K562 (cell line): ENCODE data around the gene TNIK. TPM values are rescaled to one million over a fixed set of nuclear protein-coding genes. Genes with fewer than 3 reads are reported as not detected.

Experiments
- ATAC-seq: fragments of 200-7000 bp; cut with Tn5 transposase; 3 replicates; pipeline ENCODE4 v1.9.1; 2020; ENCODE audit warnings: moderate library complexity
- BruUV-seq: library from RNA; stranded (reverse); fragments of 400-500 nt; replicated peaks from 2 replicates; lab custom pipeline; 2021; lab: Mats Ljungman, UMichigan
- CTCF ChIA-PET: fragments of 300-600 bp; formaldehyde crosslinking; extraction: SDS; loops from one replicate; lab custom pipeline; 2021; ENCODE audit warnings: low intra/inter-chr PET ratio; lab: Yijun Ruan, JAX
- POLR2A ChIA-PET: fragments of 300-600, 350-650 bp; sonication (Branson Sonifier 250); formaldehyde crosslinking; extraction: SDS; loops from one replicate; lab custom pipeline; 2021; ENCODE audit warnings: antibody characterized with exemption, inconsistent platforms; lab: Yijun Ruan, JAX
- DNase-seq, 4 experiments: peaks; one replicate each; pipeline versions ENCODE4 v3.0.0 to v3.0.0-alpha.2; 2011 to 2018; ENCODE audit warnings: low spot score in 3 of 4, mixed read lengths in 3 of 4; ENCODE audit errors: extremely low read depth in 1 of 4
- FAIRE-seq: peaks from 2 replicates; lab custom pipeline; 2011; peaks lifted over from hg19 to GRCh38; lab: Jason Lieb, UNC
- H2AFZ ChIP-seq: 2 replicates; pipeline ENCODE4 v1.6.0; 2011; ENCODE audit warnings: low read depth, low read length, control low read depth, inconsistent platforms
- H3K27ac ChIP-seq: fragments of 200-600 bp; 3 replicates; pipeline ENCODE4 v1.8.0; 2011; ENCODE audit warnings: low read depth, mild to moderate bottlenecking, control low read depth, inconsistent platforms, low read length, moderate library complexity, mixed read lengths; ENCODE audit errors: extremely low read depth
- H3K27me3 ChIP-seq, 2 experiments: fragments of 300-600 bp in 1 of 2; 2 replicates in 1 of 2; 3 replicates in 1 of 2; pipeline versions ENCODE4 v1.6.0 to v1.8.0; 2011; ENCODE audit warnings: inconsistent platforms in 2 of 2, low read length in 2 of 2, mild to moderate bottlenecking in 1 of 2, mixed read lengths in 1 of 2, moderate library complexity in 1 of 2; ENCODE audit not compliant: control insufficient read depth in 2 of 2, insufficient read depth in 2 of 2
- H3K36me3 ChIP-seq: fragments of 300-600 bp; 3 replicates; pipeline ENCODE4 v1.8.0; 2011; ENCODE audit warnings: mild to moderate bottlenecking, low read length, inconsistent platforms; ENCODE audit not compliant: control insufficient read depth, insufficient read depth
- H3K4me1 ChIP-seq, 2 experiments: fragments of 200-600 bp in 1 of 2; replicated peaks in 1 of 2; 2 replicates in 1 of 2; 3 replicates in 1 of 2; pipeline versions ENCODE4 v1.5.1 to v1.8.0; 2011; ENCODE audit warnings: inconsistent platforms in 2 of 2, low read length in 2 of 2, mild to moderate bottlenecking in 1 of 2, mixed read lengths in 1 of 2, moderate library complexity in 1 of 2; ENCODE audit not compliant: control insufficient read depth in 2 of 2, insufficient read depth in 2 of 2
- H3K4me2 ChIP-seq: 2 replicates; pipeline ENCODE4 v1.6.1; 2011; ENCODE audit warnings: low read length, control low read depth, inconsistent platforms, mixed read lengths; ENCODE audit not compliant: insufficient read depth
- H3K4me3 ChIP-seq: fragments of 200-600 bp; sonication (generic), shearing (Covaris generic); 2 replicates; pipeline ENCODE4 v1.5.1; 2016; ENCODE audit warnings: control low read depth, inconsistent platforms
- H3K79me2 ChIP-seq: fragments of 200-600 bp; 3 replicates; pipeline ENCODE4 v1.8.0; 2011; ENCODE audit warnings: low read length, inconsistent platforms; ENCODE audit not compliant: control insufficient read depth, insufficient read depth
- H3K9ac ChIP-seq, 2 experiments: 2 replicates each; pipeline versions ENCODE4 v1.6.0 to v1.6.1; 2011; ENCODE audit warnings: low read depth in 2 of 2, low read length in 2 of 2, control low read depth in 1 of 2, inconsistent platforms in 1 of 2, mild to moderate bottlenecking in 1 of 2, mixed read lengths in 1 of 2; ENCODE audit not compliant: insufficient read depth in 1 of 2
- H3K9me1 ChIP-seq: one replicate; pipeline ENCODE4 v1.6.0; 2011; ENCODE audit warnings: inconsistent platforms, mild to moderate bottlenecking, low read length, moderate library complexity; ENCODE audit not compliant: control insufficient read depth, insufficient read depth
- H3K9me3 ChIP-seq: replicated peaks from 2 replicates; pipeline ENCODE4 v1.5.1; 2011; ENCODE audit warnings: low read depth, low read length, inconsistent platforms; ENCODE audit not compliant: control insufficient read depth, insufficient read depth
- H4K20me1 ChIP-seq: replicated peaks from 2 replicates; pipeline ENCODE4 v1.6.1; 2011; ENCODE audit warnings: low read length, inconsistent platforms, mixed read lengths; ENCODE audit not compliant: control insufficient read depth, insufficient read depth
- ATF1 ChIP-seq, 2 experiments: fragments of 450-650 bp in 1 of 2; IDR thresholded peaks; 2 replicates each; pipeline ENCODE4 v1.6.1; 2016; ENCODE audit warnings: missing compliant biosample characterization in 1 of 2, missing genetic modification characterization in 1 of 2
- C11orf30 ChIP-seq: fragments of 450-650 bp; IDR thresholded peaks from 2 replicates; pipeline ENCODE4 v1.6.1; 2016; ENCODE audit warnings: low read depth, mild to moderate bottlenecking
- DPF2 ChIP-seq: fragments of 450-650 bp; IDR thresholded peaks from 2 replicates; pipeline ENCODE4 v1.6.1; 2016
- E2F6 ChIP-seq, 2 experiments: IDR thresholded peaks; 2 replicates each; pipeline ENCODE4 v1.6.1; 2011; ENCODE audit warnings: borderline replicate concordance in 1 of 2, control low read depth in 1 of 2, low read depth in 1 of 2, low read length in 1 of 2, mild to moderate bottlenecking in 1 of 2, mixed read lengths in 1 of 2, moderate library complexity in 1 of 2; ENCODE audit not compliant: insufficient read depth in 1 of 2, insufficient read length in 1 of 2, poor library complexity in 1 of 2, severe bottlenecking in 1 of 2; ENCODE audit errors: extremely low read depth in 1 of 2
- ERF ChIP-seq: fragments of 450-650 bp; formaldehyde crosslinking; IDR thresholded peaks from 2 replicates; pipeline ENCODE4 v1.4.0; 2020; ENCODE audit warnings: mild to moderate bottlenecking, mixed read lengths
- HCFC1 ChIP-seq: IDR thresholded peaks from 2 replicates; pipeline ENCODE4 v1.6.1; 2012; ENCODE audit warnings: low read depth, low read length, improper control_type of control experiment
- L3MBTL2 ChIP-seq: fragments of 450-650 bp; IDR thresholded peaks from 2 replicates; pipeline ENCODE4 v1.6.1; 2016; ENCODE audit warnings: mild to moderate bottlenecking, moderate library complexity
- MAFF ChIP-seq: IDR thresholded peaks from 2 replicates; pipeline ENCODE4 v1.6.1; 2012; ENCODE audit warnings: low read length, improper control_type of control experiment
- MAFG ChIP-seq: fragments of 450-650 bp; conservative IDR thresholded peaks from 2 replicates; pipeline ENCODE4 v1.6.1; 2016; ENCODE audit warnings: missing genetic modification characterization, missing compliant biosample characterization
- MAFK ChIP-seq: IDR thresholded peaks from 2 replicates; pipeline ENCODE4 v1.6.1; 2011; ENCODE audit warnings: low read length, improper control_type of control experiment
- MNT ChIP-seq, 2 experiments: fragments of 450-650 bp; conservative IDR thresholded peaks; 2 replicates each; pipeline ENCODE4 v1.6.1; 2017; ENCODE audit warnings: mild to moderate bottlenecking in 2 of 2, moderate library complexity in 2 of 2
- MTA1 ChIP-seq: fragments of 450-650 bp; IDR thresholded peaks from 2 replicates; pipeline ENCODE4 v1.6.1; 2017; ENCODE audit warnings: borderline replicate concordance
- NFE2 ChIP-seq: IDR thresholded peaks from 2 replicates; pipeline ENCODE4 v1.6.1; 2014; ENCODE audit warnings: antibody characterized with exemption, low read depth
- RAD21 ChIP-seq, 2 experiments: fragments of 250-450 bp in 1 of 2; fragments of 450-650 bp in 1 of 2; sonication (Bioruptor Pico) in 1 of 2; formaldehyde crosslinking in 1 of 2; IDR thresholded peaks in 1 of 2; conservative IDR thresholded peaks in 1 of 2; 2 replicates each; pipeline versions ENCODE4 v1.4.0 to v1.8.0; 2020 to 2022; ENCODE audit warnings: mild to moderate bottlenecking in 2 of 2, moderate library complexity in 1 of 2
- ZNF316 ChIP-seq: fragments of 450-650 bp; IDR thresholded peaks from 2 replicates; pipeline ENCODE4 v1.6.1; 2016
- whole genome bisulfite sequencing: fragments of 100-300 bp; shearing (Covaris generic); methylation state at CpG from one replicate; pipeline ENCODE4 v1.1.6; 2016; ENCODE audit warnings: low coverage, mixed read lengths; ENCODE audit not compliant: insufficient coverage; ENCODE audit errors: missing lambda C conversion rate; 5-methylcytosine and 5-hydroxymethylcytosine counted together
- in situ Hi-C: fragments of 300-500 bp; cut with MboI; formaldehyde crosslinking; loops from 4 replicates; pipeline ENCODE4 v1.15.0; 2018; ENCODE audit warnings: inconsistent platforms, mixed read lengths
- intact Hi-C: fragments of 100-400 bp; cut with micrococcal nuclease; formaldehyde crosslinking; loops from 2 replicates; pipeline ENCODE4 v1.14.2; 2022
- polyA plus RNA-seq, 8 experiments: library from polyadenylated mRNA; depleted of rRNA in 4 of 8; stranded (reverse) in 5 of 8; unstranded in 3 of 8; fragments of >200 nt; fragmentation: Nextera tagmentation in 2 of 8; fragmentation: Illumina TruSeq in 1 of 8; extraction: Ambion mirVana in 2 of 8; extraction: Trizol in 1 of 8; gene quantifications; 2 replicates each; pipeline versions ENCODE4 v1.2.1 to v1.2.3, GENCODE V29; 2011 to 2014; ENCODE audit warnings: inconsistent platforms in 1 of 8, missing spikeins in 1 of 8
- total RNA-seq, 7 experiments: library from RNA; depleted of rRNA in 6 of 7; stranded (reverse); fragments of >200 nt in 6 of 7; fragmentation: Illumina TruSeq in 2 of 7; extraction: Trizol in 2 of 7; gene quantifications; 2 replicates each; pipeline versions ENCODE4 v1.2.1 to v1.2.3, GENCODE V29; 2011 to 2021; ENCODE audit warnings: low replicate concordance in 1 of 7

The TNIK gene
- total and polyA plus RNA-seq, 9 of the 15 experiments (the other 6 are each of a cell fraction or from before 2014, with no cell fraction given): 6.6 to 39.0 (median 24.7) TPM

- no peaks in the 10 kb centered on the region for H3K9me3 ChIP-seq
- in situ Hi-C loops: no loop called here
- POLR2A ChIA-PET: interaction anchor here (1.3 kb wide), 1 partner anchor 11 kb away, joined by 3 read pairs; no protein-coding TSS in a partner anchor
- no peaks in the 10 kb centered on the region for H3K36me3 ChIP-seq
- ATAC-seq (peak; percentile 97), DNase-seq (peak; percentile 26 to 78 (median 57)), FAIRE-seq (peak; percentile 84)
- WGBS: 37% methylated on average over 9 of the region's 9 CpGs
- no TSS peak for BruUV-seq
- peak overlapping the region; percentile 63 for H2AFZ ChIP-seq
- H3K27me3 ChIP-seq: no peaks in the 10 kb centered on the region
- no peaks in the 10 kb centered on the region; the same call in 1 of the 3 replicates for H3K79me2 ChIP-seq
- no peak overlapping the region for H3K4me3 ChIP-seq
- peaks cover 9 to 15% of the 10 kb centered on the region in 2 experiments; a peak in 3 of 5 replicates for H3K4me1 ChIP-seq
- peak overlapping the region; percentile 6 to 74; a peak in 2 of 4 replicates for H3K9ac ChIP-seq
- peak overlapping the region; percentile 58 for H3K27ac ChIP-seq
- intact Hi-C loops: loop anchor here (5.0 kb wide), 1 partner anchor 233 kb away; no protein-coding TSS in a partner anchor
- no peaks in the 10 kb centered on the region for H4K20me1 ChIP-seq
- peak overlapping the region; percentile 72 for H3K4me2 ChIP-seq
- no peaks in the 10 kb centered on the region for H3K9me1 ChIP-seq
- CTCF ChIA-PET: no interaction called here
- TF ChIP-seq NFE2 (peak; percentile 83), HCFC1 (no peak), ATF1 (CRISPR knock-in tag; IDR thresholded peaks at IDR 0.05) (no peak), ATF1 (tag; IDR thresholded peaks at IDR 0.05) (0 out of 2 replicates have a peak, but pooled peaks have one; percentile 8), ERF (CRISPR knock-in tag) (no peak), L3MBTL2 (peak; percentile 47; the same call in 1 of the 2 replicates), MNT (conservative IDR thresholded peaks at IDR 0.05) (0 out of 4 replicates have a peak, but pooled peaks of 1 of the 2 experiments have one; percentile 17), MAFG (tag) (peak; percentile 30; the same call in 1 of the 2 replicates), MAFF (peak; percentile 29; the same call in 1 of the 2 replicates), ZNF316 (peak; percentile 57), E2F6 (IDR thresholded peaks at IDR 0.05; ENCODE audit: borderline replicate concordance in 1 of 2, extremely low read depth in 1 of 2, insufficient read depth in 1 of 2, insufficient read length in 1 of 2, low read depth in 1 of 2, low read length in 1 of 2, poor library complexity in 1 of 2, severe bottlenecking in 1 of 2) (peak in 1 of 2 experiments; percentile 67), C11orf30 (peak; percentile 43; the same call in 1 of the 2 replicates), MTA1 (no peak), DPF2 (peak; percentile 52), RAD21 (CRISPR knock-in tag; conservative IDR thresholded peaks at IDR 0.05 in 1 of 2, IDR thresholded peaks at IDR 0.05 in 1 of 2) (peak in 1 of 2 experiments; percentile 16; a peak in 2 of 4 replicates), MAFK (peak; percentile 20; the same call in 1 of the 2 replicates)
These were observed 126.3 kb downstream of the TNIK start for GRCh38 chr3:171333784-171334464.
